HG03571 (cell line): ENCODE results near the gene LSM2.
"Not testable (repeated sequence)": the region's sequence is repeated elsewhere in the genome, so short reads cannot be mapped to it uniquely, and the experiment has no call there.

Experiments used
- ATAC-seq: cut with Tn5 transposase; IDR thresholded peaks from one replicate; pipeline ENCODE4 v1.9.1; 2021; ENCODE audit not compliant: unreplicated experiment

Gene LSM2

DNA sequence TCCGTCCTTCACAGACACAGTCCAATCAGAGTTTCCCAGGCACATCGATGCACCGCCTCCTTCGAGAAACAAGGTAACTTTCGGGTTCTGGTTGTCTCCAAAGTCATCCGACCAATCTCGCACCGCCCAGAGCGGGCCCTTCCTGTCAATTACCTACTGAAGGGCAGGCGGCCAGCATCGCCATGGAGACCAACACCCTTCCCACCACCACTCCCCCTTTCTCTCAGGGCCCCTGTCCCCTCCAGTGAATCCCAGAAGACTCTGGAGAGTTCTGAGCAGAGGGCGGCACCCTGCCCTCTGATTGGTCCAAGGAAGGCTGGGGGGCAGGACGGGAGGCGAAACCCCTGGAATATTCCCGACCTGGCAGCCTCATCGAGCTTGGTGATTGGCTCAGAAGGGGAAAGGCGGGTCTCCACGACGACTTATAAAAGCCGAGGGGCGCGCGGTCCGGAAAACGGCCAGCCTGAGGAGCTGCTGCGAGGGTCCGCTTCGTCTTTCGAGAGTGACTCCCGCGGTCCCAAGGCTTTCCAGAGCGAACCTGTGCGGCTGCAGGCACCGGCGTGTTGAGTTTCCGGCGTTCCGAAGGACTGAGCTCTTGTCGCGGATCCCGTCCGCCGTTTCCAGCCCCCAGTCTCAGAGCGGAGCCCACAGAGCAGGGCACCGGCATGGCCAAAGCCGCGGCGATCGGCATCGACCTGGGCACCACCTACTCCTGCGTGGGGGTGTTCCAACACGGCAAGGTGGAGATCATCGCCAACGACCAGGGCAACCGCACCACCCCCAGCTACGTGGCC lies 20.7 kb upstream of the LSM2 start, which contains the start of gene HSPA1B:
TSS of gene HSPA1B (plus strand) at position 453 of the 794 bp plus-strand sequence. CDS start at position 666, 213 bp downstream.
- peak; percentile 61 for ATAC-seq

DNA sequence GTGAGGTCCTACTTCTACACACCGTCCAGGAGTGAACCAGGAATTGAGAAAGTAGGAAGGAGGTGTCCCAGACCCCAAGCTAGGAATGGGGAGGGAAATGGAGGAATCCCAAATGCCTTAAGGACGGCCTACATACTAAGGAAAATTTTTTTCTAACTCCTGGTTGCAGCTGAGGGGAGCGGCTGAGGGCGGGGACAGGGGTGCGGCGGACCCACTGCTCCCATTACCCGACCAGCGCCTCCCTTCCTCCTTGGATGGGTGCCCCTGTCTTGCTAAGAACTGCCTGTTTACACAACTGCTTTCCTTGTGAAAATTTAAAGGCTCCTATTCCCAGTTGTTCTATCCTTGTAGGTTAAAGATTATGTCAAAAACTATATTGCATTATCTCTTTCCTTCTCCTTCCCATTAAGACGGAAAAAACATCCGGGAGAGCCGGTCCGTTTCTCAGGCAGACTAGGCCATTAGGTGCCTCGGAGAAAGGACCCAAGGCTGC lies 20.1 kb upstream of the LSM2 start:
- no peak for ATAC-seq

DNA sequence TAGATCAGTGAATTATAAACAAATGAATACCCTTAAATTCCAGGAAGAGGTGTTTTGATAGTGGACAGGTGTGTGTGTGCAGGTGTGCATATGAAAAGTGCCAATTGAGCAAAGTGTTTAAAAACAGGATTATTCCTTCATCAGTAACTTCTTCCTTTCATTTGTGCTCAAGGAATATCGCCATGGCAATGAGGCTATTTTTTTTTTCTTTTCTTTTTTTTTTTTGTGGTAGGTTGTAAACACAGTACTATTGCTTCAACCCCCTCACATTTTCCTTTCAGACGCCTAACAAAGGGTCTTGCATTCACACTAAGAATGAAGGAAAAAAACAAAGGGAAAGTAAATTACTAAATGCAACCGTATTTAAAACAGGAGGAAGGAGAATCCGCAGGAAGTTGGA lies 18.8 kb upstream of the LSM2 start:
- ATAC-seq, result no peak

DNA sequence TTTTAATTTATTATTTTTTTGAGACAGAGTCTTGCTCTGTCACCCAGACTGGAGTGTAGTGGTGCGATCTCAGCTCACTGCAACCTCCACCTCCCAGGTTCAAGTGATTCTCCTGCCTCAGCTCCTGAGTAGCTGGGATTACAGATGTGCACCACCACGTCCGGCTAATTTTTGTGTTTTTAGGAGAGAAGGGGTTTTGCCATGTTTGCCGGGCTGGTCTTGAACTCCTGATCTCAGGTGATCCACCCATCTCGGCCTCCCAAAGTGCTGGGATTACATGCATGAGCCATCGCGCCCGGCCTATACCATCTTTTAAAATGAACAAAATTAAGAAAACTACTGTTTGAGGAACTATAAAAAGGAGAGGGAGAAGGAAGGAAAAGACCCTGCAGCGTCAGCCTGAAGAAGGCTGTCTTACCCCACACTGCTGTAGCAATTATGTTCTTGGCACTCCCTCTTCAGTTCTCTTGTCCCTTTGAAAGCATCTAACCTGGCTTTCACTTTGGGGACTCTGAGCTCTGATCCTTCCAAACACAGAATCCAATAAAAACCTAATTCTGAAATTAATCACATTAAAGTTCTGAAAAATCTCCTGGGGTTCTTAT lies 16.9 kb upstream of the LSM2 start:
- not testable (repeated sequence) for ATAC-seq

DNA sequence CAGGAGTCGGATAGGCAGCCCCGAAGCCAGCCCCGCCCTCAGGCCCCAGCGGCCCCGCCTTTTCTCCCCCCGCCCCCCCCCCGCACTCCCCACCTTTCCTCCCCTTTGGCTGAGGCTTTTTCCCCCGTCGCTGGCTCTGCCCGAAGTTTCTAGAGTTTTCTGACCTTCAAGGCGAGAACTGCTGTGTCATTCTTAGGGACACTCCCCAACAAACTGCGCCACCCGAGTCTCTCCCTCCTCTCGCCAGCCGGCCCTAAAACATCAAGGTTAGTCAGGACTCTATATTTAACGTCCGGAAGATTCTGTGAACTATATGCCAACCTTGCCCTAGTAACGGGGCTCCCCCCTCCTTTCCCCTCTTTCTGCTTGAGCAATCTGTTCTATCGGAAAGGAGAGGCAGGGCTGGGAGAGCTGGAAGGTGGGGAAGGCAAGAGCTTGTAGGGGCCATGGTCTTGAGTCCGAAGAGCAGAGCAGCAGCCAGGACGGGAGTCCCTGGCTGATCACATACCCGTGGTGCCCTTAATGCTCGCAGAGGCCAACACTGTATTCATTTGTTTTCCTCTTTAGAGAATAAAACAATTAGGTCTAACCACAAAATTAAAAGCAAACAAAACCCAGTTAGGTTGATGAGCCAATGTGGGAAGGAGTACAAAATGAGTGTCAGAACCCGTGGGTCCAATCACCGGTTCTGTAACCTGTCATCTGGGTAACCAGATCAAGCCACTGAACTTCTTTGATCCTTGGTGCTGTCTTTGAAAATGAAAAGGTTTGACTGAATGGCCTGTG lies 15.5 kb upstream of the LSM2 start:
- no peak for ATAC-seq

DNA sequence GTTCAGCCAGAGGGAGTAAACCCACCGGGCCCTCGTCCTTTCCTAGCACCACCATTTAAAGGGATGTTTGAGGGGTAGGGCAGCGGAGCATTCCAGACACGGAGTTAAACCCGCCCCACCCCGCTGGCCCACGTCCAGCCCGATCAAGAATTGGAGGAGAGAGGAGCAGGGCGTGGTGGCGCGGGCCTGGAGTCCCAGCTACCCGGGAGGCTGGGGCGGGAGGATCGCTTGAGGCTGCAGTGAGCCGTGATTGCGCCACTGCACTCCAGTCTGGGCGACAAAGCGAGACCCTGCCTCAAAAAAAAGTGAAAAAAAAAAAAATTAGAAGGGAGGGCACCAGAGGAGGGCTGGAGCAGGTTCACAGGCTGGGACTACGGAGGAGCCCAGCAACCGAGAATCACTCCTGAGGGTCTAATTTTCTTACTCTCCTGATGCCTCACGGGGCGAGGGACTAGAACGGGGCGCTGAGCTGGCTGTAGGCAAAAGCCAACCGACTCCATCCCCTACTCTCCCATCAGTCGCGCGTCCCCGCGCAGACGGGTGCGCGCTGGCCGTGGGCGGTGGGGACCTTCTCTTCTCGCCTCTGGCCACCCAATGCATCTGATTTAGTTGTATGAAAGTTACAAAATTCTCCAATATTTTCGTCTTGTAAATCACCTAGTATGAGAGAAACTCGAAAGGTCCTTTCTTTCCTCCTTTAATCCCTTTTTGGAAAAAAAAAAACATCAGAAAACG lies 14.7 kb upstream of the LSM2 start:
- ATAC-seq, result no peak

DNA sequence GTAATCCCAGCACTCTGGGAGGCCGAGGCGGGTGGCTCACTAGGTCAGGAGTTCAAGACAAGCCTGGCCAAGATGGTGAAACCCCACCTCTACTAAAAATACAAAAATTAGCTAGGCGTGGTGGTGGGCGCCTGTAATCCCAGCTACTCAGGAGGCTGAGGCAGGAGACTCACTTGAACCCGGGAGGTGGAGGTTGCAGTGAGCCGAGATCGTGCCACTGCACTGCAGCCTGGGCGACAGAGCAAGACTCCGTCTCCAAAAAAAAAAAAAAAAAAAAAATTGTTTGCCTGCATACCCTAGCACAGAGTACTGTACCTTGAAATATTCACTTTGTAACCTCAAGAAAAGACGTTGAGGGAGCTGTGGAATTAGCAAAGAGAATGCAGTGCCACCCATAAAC lies 13.6 kb upstream of the LSM2 start:
- not testable (repeated sequence) for ATAC-seq

DNA sequence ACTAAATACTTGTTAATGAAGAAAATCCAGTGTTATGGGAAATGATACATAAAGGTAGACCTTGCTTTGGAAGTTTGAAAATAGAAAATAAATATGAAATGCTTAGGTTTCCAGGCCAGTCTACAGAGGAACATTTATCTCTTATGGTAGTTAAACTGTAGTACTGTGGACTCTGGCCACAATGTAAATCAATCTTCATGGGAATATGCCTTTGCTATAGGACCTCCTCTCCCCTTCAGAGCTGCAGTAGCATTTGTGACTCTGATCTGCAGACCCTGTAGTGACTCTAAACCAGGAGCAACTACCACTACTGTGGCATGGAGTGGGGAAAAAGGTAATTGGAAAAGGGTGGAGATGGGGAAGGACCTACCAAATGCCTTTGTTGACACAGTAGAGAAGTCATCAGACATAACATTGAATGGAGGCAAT lies 13.1 kb upstream of the LSM2 start:
- no peak for ATAC-seq

DNA sequence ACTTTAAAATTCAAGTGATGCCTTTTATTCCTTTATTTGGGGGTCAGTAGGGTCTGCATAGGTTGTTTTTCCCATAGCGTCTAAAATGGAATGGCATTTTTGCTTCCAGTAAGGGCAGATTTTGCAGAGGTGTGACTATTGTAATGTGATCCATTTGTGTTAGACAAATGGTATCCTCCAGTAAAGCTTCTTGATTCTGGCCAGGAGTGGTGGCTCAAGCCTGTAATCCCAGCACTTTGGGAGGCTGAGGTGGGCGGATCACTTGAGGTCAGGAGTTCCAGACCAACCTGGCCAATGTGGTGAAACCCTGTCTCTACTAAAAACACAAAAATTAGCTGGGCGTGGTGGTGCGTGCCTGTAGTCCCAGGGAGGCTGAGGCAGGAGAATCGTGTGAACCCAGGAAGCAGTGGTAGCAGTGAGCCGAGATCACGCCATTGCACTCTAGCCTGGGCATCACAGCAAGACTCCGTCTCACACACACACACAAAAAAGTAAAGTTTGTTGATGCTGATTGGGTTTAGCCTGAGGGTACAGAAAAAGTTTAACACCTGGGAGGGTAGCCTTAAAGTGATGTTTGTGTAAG lies 11.3 kb upstream of the LSM2 start:
- ATAC-seq, result not testable (repeated sequence)

DNA sequence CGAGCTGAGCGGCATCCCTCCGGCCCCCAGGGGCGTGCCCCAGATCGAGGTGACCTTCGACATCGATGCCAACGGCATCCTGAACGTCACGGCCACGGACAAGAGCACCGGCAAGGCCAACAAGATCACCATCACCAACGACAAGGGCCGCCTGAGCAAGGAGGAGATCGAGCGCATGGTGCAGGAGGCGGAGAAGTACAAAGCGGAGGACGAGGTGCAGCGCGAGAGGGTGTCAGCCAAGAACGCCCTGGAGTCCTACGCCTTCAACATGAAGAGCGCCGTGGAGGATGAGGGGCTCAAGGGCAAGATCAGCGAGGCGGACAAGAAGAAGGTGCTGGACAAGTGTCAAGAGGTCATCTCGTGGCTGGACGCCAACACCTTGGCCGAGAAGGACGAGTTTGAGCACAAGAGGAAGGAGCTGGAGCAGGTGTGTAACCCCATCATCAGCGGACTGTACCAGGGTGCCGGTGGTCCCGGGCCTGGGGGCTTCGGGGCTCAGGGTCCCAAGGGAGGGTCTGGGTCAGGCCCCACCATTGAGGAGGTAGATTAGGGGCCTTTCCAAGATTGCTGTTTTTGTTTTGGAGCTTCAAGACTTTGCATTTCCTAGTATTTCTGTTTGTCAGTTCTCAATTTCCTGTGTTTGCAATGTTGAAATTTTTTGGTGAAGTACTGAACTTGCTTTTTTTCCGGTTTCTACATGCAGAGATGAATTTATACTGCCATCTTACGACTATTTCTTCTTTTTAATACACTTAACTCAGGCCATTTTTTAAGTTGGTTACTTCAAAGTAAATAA lies 10.6 kb upstream of the LSM2 start:
- ATAC-seq, result not testable (repeated sequence)

DNA sequence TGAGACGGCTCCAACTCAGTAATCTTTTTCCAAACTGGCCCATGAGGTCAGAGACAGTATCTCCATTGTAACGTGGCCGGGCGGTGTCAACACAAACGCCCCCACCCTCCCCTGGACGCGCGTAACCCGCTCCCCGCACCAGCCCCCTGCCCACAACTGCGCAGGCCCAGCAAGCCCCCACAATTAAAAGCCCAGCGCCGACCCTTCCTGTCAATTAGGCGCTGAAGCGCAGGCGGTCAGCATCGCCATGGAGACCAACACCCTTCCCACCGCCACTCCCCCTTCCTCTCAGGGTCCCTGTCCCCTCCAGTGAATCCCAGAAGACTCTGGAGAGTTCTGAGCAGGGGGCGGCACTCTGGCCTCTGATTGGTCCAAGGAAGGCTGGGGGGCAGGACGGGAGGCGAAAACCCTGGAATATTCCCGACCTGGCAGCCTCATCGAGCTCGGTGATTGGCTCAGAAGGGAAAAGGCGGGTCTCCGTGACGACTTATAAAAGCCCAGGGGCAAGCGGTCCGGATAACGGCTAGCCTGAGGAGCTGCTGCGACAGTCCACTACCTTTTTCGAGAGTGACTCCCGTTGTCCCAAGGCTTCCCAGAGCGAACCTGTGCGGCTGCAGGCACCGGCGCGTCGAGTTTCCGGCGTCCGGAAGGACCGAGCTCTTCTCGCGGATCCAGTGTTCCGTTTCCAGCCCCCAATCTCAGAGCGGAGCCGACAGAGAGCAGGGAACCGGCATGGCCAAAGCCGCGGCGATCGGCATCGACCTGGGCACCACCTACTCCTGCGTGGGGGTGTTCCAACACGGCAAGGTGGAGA lies 8.5 kb upstream of the LSM2 start, which contains the start of the genes HSPA1A and HSPA1L:
TSS of gene HSPA1A (plus strand) at position 519 of the 814 bp plus-strand sequence. CDS start at position 733, 214 bp downstream.
TSS of gene HSPA1L (minus strand) at position 259 of the 814 bp plus-strand sequence. CDS start 3,311 bp downstream, outside the sequence.
- ATAC-seq, result no peak

DNA sequence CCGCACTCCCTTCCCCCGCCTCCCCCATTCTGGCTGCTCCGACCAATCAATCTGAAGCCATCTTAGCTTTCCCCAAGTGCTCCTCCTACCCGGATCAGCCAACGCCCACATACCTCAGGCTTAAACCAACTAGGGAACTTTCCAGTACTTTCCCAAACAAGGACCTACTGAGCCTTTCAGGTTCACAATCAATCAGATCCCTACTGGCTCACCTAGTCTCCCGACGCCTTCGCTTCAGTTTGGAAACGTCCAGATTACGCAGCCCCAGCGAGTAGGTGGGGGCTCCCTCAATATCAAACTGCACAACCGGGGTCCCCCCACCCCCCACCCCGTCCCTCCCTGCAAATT lies 7.9 kb upstream of the LSM2 start:
- ATAC-seq, result no peak

DNA sequence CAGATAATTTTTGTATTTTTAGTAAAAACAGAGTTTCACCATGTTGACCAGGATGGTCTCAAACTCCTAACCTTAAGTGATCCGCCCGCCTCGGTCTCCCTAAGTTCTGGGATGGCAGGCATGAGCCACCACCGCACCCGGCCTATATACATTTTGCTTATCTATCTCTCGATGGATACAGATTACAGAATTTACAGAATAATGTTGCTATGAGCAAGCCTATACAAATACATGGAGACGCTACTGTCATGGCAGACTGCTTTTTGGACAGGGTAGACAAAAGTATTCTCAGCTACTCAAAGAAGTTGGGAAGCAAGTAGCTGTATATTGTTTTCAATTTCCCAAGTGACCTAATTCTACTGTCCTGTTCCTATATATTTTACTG lies 6.7 kb upstream of the LSM2 start:
- no peak for ATAC-seq

DNA sequence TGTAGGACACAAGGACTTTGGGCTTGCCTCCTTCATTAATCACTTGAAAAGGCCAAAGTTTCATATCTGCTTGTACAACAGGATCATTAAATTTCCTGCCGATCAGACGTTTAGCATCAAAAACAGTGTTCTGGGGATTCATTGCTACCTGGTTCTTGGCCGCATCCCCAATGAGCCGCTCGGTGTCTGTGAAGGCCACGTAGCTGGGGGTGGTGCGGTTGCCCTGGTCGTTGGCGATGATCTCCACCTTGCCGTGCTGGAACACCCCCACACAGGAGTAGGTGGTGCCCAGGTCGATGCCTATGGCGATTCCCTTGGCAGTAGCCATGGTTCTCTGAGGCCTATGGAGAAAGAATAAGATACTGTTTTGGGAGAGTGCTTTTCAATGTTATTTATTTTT lies 4.9 kb upstream of the LSM2 start:
- no peak for ATAC-seq

DNA sequence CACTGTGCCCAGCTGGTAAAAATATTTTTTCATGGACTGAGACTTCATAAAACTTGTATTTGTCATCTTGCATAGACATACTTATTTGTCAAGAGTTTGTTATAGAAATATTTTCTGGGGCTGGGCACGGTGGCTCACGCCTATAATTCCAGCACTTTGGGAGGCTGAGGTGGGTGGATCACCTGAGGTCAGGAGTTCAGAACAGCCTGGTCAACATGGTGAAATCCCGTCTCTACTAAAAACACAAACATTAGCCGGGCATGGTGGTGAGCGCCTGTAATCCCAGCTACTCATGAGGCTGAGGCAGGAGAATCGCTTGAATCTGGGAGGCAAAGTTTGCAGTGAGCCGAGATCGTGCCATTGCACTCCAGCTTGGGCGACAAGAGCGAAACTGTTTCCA lies 1.8 kb upstream of the LSM2 start:
- ATAC-seq, result not testable (repeated sequence)

DNA sequence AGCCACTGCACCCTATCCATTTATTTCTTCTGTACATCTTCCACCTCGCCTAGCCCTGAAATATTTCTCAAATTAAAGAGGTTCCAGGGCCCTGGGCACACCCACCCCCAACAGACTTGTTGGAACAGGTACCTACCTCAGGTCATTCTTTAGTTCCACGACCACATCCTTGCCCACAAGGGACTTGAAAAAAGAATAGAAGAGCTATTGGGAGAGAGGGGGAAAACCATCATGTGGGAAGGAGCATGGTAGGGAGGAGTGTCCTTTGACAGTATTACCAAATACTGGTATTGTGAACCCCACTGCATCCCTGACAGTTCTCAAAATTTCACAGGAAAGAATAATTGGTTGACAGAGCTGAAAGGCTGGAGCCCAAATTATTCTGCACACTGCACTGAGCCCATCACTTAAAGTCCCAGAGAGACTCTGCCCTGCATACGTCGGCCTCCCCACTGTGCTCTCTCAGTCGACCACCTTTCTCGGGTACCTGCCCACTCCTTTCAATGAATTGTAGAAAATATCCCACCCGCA lies 762 bp downstream of the LSM2 start:
- ATAC-seq, result peak; percentile 25

DNA sequence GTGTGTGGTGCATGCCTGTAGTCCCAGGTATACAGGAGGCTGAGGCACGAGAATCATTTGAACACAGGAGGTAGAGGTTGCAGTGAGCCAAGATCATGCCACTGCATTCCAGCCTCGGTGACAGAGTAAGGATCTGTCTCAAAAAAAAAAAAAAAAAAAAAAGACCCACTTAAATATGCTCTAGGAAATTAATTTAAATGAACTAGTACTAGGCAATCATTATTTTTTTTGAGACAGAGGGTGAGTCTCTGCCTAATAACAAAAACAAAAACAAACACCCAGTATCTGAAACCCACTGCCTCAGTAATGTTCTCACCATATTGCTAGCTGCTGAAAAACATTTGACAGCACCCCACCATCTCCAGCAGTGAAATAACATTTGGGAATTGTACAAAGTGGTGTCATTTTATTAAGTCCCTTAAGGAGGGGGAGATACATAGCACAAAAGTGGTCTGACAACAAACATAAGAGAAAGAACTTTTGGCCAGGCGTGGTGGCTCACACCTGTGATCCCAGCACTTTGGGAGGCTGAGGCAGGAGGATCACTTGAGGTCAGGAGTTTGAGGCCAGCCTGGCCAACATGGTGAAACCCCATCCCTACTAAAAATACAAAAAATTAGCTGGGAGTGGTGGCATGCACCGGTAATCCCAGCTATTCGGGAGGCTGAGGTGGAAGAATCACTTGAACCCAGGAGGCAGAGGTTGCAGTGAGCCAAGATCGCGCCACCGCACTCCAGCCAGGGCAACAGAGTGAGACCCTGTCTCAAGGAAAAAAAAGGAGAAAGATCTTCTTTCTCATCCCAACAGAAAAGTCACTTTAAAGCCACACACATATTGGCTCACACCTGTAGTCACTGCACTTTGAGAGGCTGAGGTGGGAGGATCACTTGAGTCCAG lies 5.5 kb downstream of the LSM2 start:
- ATAC-seq, result not testable (repeated sequence)
